ENCODE data around the gene CEPT1. TPM values are rescaled to one million over a fixed set of nuclear protein-coding genes. Genes with fewer than 3 reads are reported as not detected.

The CEPT1 gene
- total and polyA plus RNA-seq, 2 of the 13 experiments (the other 11 are each of a cell fraction or from before 2014, with no cell fraction given): 35.7 to 48.2 TPM

GRCh38 chr1:111199881-111200801 lies 60.1 kb downstream of the CEPT1 start, which contains the start of gene DENND2D:
DENND2D (minus strand) TSS chr1:111200646; CDS start chr1:111200459, 187 bp downstream.
- peak within 1 kb of the TSS; percentile 36 for H3K4me2 ChIP-seq (ENCODE audit: low read depth, low read length)
- H2AFZ ChIP-seq (ENCODE audit: low read length): peak within 1 kb of the TSS; percentile 49
- FAIRE-seq: no peak
- no peak for DNase-seq (ENCODE audit: low spot score)
- WGBS (ENCODE audit: low lambda C conversion rate): 82% methylated on average over 16 of the region's 17 CpGs
- TF ChIP-seq FOXO4 (CRISPR knock-in tag; conservative IDR thresholded peaks at IDR 0.05): 0 out of 2 replicates have a peak, but pooled peaks have one; percentile 13
- no peak for TF ChIP-seq CEBPZ (IDR thresholded peaks at IDR 0.05; ENCODE audit: low read length)
- H4K20me1 ChIP-seq (ENCODE audit: insufficient read depth, low read length): no peaks in the 10 kb centered on the region
- ChIA-PET CTCF (ENCODE audit: low intra/inter-chr PET ratio, low total read pairs) (no interaction called here), POLR2A (no interaction called here)
- H3K36me3 ChIP-seq (replicated peaks in 1 of 2; ENCODE audit: control insufficient read depth in 1 of 2, insufficient read depth in 2 of 2, low read length in 2 of 2): no peaks in the 10 kb centered on the region
- H3K4me3 ChIP-seq (replicated peaks in 1 of 3; ENCODE audit: insufficient read depth in 1 of 3, low read depth in 2 of 3, low read length in 3 of 3): no peak within 1 kb of the TSS
- in situ Hi-C loops (cut with HindIII; ENCODE audit: extremely low pct_ligation_motif_present, low pct_unique_long_range_greater_than_20kb): no loop called here
- no peak within 1 kb of the TSS for H3K9ac ChIP-seq (ENCODE audit: insufficient read depth, low read depth, low read length)
- intact Hi-C loops (cut with micrococcal nuclease; ENCODE audit: unreplicated experiment): no loop called here
- H3K4me1 ChIP-seq (ENCODE audit: insufficient read depth, low read length): peaks cover 91% of the 10 kb centered on the region
- ATAC-seq: no peak
- BruUV-seq (replicated peaks): no TSS peak
- H3K79me2 ChIP-seq (ENCODE audit: insufficient read depth, low read length): no peaks in the 10 kb centered on the region
- H3K27ac ChIP-seq (ENCODE audit: extremely low read length, insufficient read depth, low read length): no peak within 1 kb of the TSS
- H3K9me3 ChIP-seq (ENCODE audit: low read length): no peaks in the 10 kb centered on the region
- no peaks in the 10 kb centered on the region for H3K27me3 ChIP-seq (ENCODE audit: control insufficient read depth in 1 of 2, insufficient read depth in 2 of 2, low read length in 2 of 2)

Data from HepG2 (cell line).